NB4 (cell line): Measurements from ENCODE around the gene LDLRAD3.

ENCODE experiments used
- DNase-seq: peaks from one replicate; pipeline ENCODE4 v3.0.0; 2010; ENCODE audit warnings: low read depth
- H3K4me3 ChIP-seq: one replicate; pipeline ENCODE4 v1.5.1; 2011; ENCODE audit warnings: mild to moderate bottlenecking, low read depth, low read length, moderate library complexity
- MYC ChIP-seq: IDR thresholded peaks from 2 replicates; pipeline ENCODE4 v1.6.1; 2011; ENCODE audit warnings: low read depth, low read length
- POLR2A ChIP-seq: IDR thresholded peaks from 2 replicates; pipeline ENCODE4 v1.6.1; 2011; ENCODE audit warnings: mild to moderate bottlenecking; ENCODE audit not compliant: insufficient read length; ENCODE audit errors: extremely low read depth
- TF ChIP-seq, protein P1 (sequence below): IDR thresholded peaks from one replicate; pipeline ENCODE4 v1.5.1; 2012; ENCODE audit warnings: low read depth, low read length
- TF ChIP-seq, protein P2 (sequence below): IDR thresholded peaks from 2 replicates; pipeline ENCODE4 v1.6.1; 2011; ENCODE audit warnings: low read depth, low read length

The LDLRAD3 gene

DNA sequence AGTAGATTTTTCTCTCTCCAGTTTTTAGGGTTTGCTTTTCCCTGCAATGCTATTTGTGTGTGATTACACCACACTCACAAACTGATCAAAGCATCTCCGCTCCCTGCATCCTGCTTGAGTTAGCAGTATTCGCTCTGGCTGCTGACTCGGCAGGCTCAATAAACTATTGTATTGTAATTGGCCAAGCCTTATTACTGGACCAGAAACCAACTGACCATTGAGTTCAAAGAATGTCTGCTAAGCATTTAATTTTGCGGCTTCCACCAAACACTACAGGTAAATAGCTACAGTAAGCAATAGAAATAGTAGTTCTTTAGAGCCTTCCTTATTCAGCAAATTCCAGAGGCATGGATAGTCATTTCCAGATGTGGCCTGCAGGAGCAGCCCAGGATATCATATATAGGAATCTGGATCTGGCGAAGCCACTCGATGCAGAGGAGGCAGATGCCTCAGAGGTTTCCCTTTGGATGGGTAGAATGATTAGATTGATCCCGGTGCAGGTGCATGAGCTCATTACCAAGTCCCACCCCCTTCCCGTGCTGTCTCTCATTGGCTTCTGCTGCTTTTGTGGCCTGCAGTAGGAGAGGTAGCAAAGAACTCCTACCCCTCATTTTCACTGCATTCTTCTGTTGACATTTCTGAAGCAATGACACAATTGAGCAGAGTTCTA, 268.0 kb downstream of the LDLRAD3 start:
- no peak for DNase-seq
- TF ChIP-seq POLR2A: no peak
- no peak for TF ChIP-seq MYC
- TF ChIP-seq, protein P1, sequence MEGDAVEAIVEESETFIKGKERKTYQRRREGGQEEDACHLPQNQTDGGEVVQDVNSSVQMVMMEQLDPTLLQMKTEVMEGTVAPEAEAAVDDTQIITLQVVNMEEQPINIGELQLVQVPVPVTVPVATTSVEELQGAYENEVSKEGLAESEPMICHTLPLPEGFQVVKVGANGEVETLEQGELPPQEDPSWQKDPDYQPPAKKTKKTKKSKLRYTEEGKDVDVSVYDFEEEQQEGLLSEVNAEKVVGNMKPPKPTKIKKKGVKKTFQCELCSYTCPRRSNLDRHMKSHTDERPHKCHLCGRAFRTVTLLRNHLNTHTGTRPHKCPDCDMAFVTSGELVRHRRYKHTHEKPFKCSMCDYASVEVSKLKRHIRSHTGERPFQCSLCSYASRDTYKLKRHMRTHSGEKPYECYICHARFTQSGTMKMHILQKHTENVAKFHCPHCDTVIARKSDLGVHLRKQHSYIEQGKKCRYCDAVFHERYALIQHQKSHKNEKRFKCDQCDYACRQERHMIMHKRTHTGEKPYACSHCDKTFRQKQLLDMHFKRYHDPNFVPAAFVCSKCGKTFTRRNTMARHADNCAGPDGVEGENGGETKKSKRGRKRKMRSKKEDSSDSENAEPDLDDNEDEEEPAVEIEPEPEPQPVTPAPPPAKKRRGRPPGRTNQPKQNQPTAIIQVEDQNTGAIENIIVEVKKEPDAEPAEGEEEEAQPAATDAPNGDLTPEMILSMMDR: no peak
- TF ChIP-seq, protein P2, sequence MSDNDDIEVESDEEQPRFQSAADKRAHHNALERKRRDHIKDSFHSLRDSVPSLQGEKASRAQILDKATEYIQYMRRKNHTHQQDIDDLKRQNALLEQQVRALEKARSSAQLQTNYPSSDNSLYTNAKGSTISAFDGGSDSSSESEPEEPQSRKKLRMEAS: no peak
- no peak overlapping the region for H3K4me3 ChIP-seq

DNA sequence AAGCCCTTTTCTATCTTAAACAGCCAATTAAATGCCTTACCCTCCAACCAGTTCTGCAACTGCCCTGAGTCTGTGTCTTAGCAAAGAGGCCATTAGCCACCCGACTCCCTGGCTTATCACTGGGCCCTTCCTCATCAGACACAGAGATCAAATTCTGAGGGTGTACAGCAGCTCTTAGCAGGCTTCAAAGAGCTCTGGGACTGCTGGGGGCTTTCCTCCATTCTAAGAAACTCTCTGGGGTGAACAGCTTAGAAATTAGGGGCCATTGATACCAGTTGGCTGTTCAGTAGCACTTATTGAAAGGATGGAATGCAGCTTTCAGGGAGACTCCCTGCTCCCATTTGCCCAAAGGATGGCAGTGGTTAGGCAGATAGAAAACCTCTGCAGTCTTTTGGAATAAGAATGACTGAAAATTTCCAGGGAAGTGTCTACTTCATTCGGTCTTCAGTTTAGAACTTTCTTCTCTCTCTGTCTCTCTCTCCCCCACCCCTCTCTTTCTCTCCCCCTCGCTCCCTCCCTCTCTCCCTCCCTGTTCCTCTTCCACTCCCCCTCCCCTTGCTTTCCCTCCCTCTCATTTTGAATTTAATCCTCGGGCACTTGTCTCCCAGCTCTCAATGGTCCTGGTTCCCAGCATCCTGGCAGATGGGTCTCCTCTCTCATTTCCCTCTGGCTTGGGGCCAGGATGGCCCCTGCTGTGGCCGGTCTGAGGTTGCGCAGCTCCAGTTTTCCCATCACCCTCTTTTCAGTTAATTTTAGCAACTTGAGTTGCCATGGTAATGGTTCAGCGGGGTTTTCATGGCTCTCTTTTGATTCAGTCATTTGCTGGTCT, 268.9 kb downstream of the LDLRAD3 start:
- TF ChIP-seq, protein P1: no peak
- TF ChIP-seq, protein P2: no peak
- no peak for TF ChIP-seq MYC
- TF ChIP-seq POLR2A: no peak
- no peak overlapping the region for H3K4me3 ChIP-seq
- DNase-seq: no peak

DNA sequence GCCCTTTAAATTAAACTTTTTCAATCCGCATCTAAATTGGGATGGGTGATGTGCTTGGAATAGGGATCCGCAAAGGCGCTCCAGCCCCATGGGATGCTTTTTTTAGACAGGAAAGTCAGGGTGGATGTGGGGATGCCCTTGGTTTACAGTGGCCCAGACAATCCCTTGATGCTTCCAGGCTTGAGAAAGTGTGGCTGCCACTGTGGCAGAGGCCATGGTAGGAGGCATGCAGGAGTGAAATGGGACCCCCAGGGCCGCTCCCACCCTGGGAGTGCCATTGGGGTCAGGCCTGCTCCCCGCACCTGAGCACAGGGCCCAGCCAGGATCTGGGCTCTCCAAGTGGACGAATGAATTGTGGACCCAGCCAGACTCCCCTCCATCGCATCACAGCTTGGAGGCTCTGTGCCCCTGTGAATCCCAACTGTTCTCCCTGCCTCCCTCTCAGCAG, 269.6 kb downstream of the LDLRAD3 start:
- no peak overlapping the region for H3K4me3 ChIP-seq
- TF ChIP-seq MYC (no peak), POLR2A (no peak)
- TF ChIP-seq, protein P1: no peak
- TF ChIP-seq, protein P2: no peak
- no peak for DNase-seq

DNA sequence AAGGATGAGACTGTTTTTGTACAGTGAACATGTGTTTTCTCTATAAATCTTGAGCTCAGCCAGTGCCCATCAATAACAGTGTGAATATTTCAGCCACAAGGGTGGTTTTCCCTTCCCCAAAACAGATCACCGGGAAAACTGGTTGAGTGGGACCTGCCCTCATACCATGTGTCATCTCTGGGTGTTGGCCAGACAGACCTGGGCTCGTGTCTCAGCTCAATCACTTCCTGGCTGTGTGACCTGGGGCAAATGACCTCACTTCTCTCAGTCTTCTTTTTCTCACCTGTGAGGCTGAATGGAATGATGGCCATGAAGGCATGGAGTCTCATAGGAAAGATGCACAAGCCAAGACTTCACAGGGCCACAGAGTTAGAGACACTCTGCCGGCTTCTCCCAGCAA, 270.6 kb downstream of the LDLRAD3 start:
- DNase-seq: no peak
- TF ChIP-seq, protein P1: no peak
- TF ChIP-seq, protein P2: no peak
- TF ChIP-seq POLR2A (no peak), MYC (no peak)
- H3K4me3 ChIP-seq: no peak overlapping the region

DNA sequence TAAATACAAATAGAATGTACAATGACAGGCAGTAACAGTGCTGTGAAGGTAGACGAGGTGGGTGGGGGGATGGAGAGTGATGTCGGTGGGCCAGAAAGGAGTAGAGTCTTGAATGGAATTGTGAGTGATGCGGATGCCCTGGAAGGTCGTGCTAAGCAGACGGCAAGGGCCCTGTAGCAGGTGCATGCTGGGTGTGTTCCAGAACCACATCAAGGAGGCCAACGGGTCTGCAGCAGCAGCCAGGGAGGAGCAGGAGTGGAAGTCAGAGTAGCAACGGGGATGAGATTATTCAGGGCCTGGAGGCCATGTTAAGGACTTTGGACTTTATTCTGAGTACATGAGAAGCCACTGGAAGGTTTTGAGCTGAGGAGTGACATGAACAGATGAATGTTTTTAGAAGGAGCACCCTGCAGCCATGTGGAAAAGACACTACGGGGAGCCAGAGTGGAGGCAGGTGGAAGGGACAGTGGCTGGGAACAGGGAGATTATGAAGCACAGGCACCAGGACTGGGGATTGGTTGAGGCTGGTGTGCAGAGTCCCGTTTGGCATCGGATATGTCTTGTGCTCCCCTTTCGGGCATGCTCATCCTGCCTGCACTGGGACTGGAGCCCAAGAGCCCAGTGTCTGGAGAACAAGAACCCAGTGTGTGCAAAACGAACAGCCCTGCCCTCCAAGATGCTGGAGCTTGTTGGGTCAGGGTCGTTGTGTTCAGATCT, 271.3 kb downstream of the LDLRAD3 start:
- no peak overlapping the region for H3K4me3 ChIP-seq
- TF ChIP-seq POLR2A: no peak
- TF ChIP-seq, protein P1: no peak
- TF ChIP-seq, protein P2: no peak
- TF ChIP-seq MYC: no peak
- no peak for DNase-seq
